Astrocyte (in vitro differentiated cells and primary cell): ENCODE results near the gene HLTF.

ENCODE experiments used
- EZH2 ChIP-seq: IDR thresholded peaks from 2 replicates; pipeline ENCODE4 v1.6.1; 2012; ENCODE audit warnings: mild to moderate bottlenecking, low read length, inconsistent platforms; ENCODE audit not compliant: insufficient read depth
- TF ChIP-seq, protein P1 (sequence below): IDR thresholded peaks from 2 replicates; pipeline ENCODE4 v1.5.1; 2011; ENCODE audit warnings: low read depth, mild to moderate bottlenecking, inconsistent platforms, low read length, moderate library complexity; ENCODE audit not compliant: insufficient read depth

DNA sequence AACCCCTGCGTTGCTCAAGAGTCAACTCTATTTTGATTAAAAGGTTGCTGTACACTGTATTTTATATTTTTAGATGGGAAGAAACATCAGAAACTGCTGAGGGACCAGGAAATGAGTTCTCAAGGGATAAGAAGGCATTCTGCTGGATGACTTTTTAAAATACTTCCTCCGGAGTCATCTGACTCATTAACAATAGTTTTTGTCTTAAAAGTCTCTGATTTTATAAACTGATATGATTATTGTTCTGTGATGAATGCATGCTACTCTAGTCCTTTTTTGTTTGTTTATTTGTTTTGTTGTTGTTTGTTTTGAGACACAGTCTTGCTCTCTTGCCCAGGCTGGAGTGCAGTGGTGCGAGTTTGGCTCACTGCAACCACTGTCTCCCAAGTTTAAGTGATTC lies 18.2 kb upstream of the HLTF start:
- TF ChIP-seq, protein P1, sequence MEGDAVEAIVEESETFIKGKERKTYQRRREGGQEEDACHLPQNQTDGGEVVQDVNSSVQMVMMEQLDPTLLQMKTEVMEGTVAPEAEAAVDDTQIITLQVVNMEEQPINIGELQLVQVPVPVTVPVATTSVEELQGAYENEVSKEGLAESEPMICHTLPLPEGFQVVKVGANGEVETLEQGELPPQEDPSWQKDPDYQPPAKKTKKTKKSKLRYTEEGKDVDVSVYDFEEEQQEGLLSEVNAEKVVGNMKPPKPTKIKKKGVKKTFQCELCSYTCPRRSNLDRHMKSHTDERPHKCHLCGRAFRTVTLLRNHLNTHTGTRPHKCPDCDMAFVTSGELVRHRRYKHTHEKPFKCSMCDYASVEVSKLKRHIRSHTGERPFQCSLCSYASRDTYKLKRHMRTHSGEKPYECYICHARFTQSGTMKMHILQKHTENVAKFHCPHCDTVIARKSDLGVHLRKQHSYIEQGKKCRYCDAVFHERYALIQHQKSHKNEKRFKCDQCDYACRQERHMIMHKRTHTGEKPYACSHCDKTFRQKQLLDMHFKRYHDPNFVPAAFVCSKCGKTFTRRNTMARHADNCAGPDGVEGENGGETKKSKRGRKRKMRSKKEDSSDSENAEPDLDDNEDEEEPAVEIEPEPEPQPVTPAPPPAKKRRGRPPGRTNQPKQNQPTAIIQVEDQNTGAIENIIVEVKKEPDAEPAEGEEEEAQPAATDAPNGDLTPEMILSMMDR = no peak
- no peak for TF ChIP-seq EZH2
